ENCODE measurements around the gene BMP7.

GRCh38 chr20:57262784-57263609 lies 3.4 kb downstream of the BMP7 start:
- TF ChIP-seq, protein P1, sequence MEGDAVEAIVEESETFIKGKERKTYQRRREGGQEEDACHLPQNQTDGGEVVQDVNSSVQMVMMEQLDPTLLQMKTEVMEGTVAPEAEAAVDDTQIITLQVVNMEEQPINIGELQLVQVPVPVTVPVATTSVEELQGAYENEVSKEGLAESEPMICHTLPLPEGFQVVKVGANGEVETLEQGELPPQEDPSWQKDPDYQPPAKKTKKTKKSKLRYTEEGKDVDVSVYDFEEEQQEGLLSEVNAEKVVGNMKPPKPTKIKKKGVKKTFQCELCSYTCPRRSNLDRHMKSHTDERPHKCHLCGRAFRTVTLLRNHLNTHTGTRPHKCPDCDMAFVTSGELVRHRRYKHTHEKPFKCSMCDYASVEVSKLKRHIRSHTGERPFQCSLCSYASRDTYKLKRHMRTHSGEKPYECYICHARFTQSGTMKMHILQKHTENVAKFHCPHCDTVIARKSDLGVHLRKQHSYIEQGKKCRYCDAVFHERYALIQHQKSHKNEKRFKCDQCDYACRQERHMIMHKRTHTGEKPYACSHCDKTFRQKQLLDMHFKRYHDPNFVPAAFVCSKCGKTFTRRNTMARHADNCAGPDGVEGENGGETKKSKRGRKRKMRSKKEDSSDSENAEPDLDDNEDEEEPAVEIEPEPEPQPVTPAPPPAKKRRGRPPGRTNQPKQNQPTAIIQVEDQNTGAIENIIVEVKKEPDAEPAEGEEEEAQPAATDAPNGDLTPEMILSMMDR (IDR thresholded peaks at IDR 0.05), result no peak
- TF ChIP-seq POLR2A (IDR thresholded peaks at IDR 0.05) (no peak), EP300 (IDR thresholded peaks at IDR 0.05) (no peak), POLR2AphosphoS5 (IDR thresholded peaks at IDR 0.05) (no peak)

Measured in sigmoid colon (tissue), 4 donors.